ENCODE data around the gene DNAJC3. TPM values are rescaled to one million over a fixed set of nuclear protein-coding genes. Genes with fewer than 3 reads are reported as not detected.

DNAJC3 gene
- total and polyA plus RNA-seq, 4 donors = 32.0 to 121 (median 37.1) TPM

GRCh38 chr13:95763601-95764000 lies 86.7 kb downstream of the DNAJC3 start (continued):
- no peak for TF ChIP-seq ZBTB33 (IDR thresholded peaks at IDR 0.05)
- TF ChIP-seq RAD21 (IDR thresholded peaks at IDR 0.05) = no peak
- no peak for TF ChIP-seq YY1 (IDR thresholded peaks at IDR 0.05)
- TF ChIP-seq SP1 (IDR thresholded peaks at IDR 0.05) = no peak
- no peak for TF ChIP-seq JUND (IDR thresholded peaks at IDR 0.05)

- H3K9ac ChIP-seq (ENCODE audit: low read depth in 1 of 2, low read length in 2 of 2) = no peak overlapping the region
- H3K4me3 ChIP-seq (ENCODE audit: low read depth in 1 of 3, low read length in 3 of 3) = no peak overlapping the region
- no peaks in the 10 kb centered on the region for H3K27me3 ChIP-seq (ENCODE audit: control insufficient read depth in 4 of 4, insufficient read depth in 4 of 4, low read length in 3 of 4)
- H3K4me1 ChIP-seq (ENCODE audit: control insufficient read depth in 4 of 4, insufficient read depth in 4 of 4, low read length in 3 of 4) = no peaks in the 10 kb centered on the region
- no peak for TF ChIP-seq FOXA1 (IDR thresholded peaks at IDR 0.05)
- TF ChIP-seq SP1 (IDR thresholded peaks at IDR 0.05) = no peak
- no peak for TF ChIP-seq ATF3 (IDR thresholded peaks at IDR 0.05)
- TF ChIP-seq JUND (IDR thresholded peaks at IDR 0.05) = no peak
- TF ChIP-seq NR2F2 (IDR thresholded peaks at IDR 0.05) = no peak
- TF ChIP-seq RAD21 (IDR thresholded peaks at IDR 0.05) = no peak
- WGBS = 97% methylated on average over 4 of the region's 4 CpGs
- peaks cover 3 to 15% (median 11%) of the 10 kb centered on the region in 4 donors for H3K36me3 ChIP-seq (ENCODE audit: control insufficient read depth in 4 of 4, insufficient read depth in 3 of 4, low read depth in 1 of 4, low read length in 3 of 4)
- H3K9me3 ChIP-seq (ENCODE audit: control insufficient read depth in 4 of 4, low read length in 3 of 4) = no peaks in the 10 kb centered on the region
- no peak overlapping the region for H3K27ac ChIP-seq (ENCODE audit: low read depth in 1 of 2, low read length in 2 of 2)
- no peak for DNase-seq (ENCODE audit: low spot score)
Observed at GRCh38 chr13:95771905-95772304, 95.0 kb downstream of the DNAJC3 start.

GRCh38 chr13:95779522-95779921 lies 102.6 kb downstream of the DNAJC3 start:
- Histone ChIP-seq H3K4me3 (ENCODE audit: low read depth in 1 of 3, low read length in 3 of 3) (no peak overlapping the region), H3K4me1 (ENCODE audit: control insufficient read depth in 4 of 4, insufficient read depth in 4 of 4, low read length in 3 of 4) (no peaks in the 10 kb centered on the region), H3K9me3 (ENCODE audit: control insufficient read depth in 4 of 4, low read length in 3 of 4) (no peaks in the 10 kb centered on the region), H3K27me3 (ENCODE audit: control insufficient read depth in 4 of 4, insufficient read depth in 4 of 4, low read length in 3 of 4) (no peaks in the 10 kb centered on the region), H3K36me3 (ENCODE audit: control insufficient read depth in 4 of 4, insufficient read depth in 3 of 4, low read depth in 1 of 4, low read length in 3 of 4) (peaks cover 4 to 15% (median 9%) of the 10 kb centered on the region in 4 donors), H3K9ac (ENCODE audit: low read depth in 1 of 2, low read length in 2 of 2) (no peak overlapping the region), H3K27ac (ENCODE audit: low read depth in 1 of 2, low read length in 2 of 2) (no peak overlapping the region)
- WGBS = 88% methylated on average over 1 of the region's 1 CpG
- no peak for DNase-seq (ENCODE audit: low spot score)
- TF ChIP-seq HNF4A (conservative IDR thresholded peaks at IDR 0.05) (no peak), NR2F2 (IDR thresholded peaks at IDR 0.05) (no peak), HNF4G (IDR thresholded peaks at IDR 0.05) (no peak), FOXA1 (IDR thresholded peaks at IDR 0.05) (no peak), JUND (IDR thresholded peaks at IDR 0.05) (no peak), SP1 (IDR thresholded peaks at IDR 0.05) (no peak), REST (IDR thresholded peaks at IDR 0.05) (no peak), ZBTB33 (IDR thresholded peaks at IDR 0.05) (no peak), ATF3 (IDR thresholded peaks at IDR 0.05) (no peak), MAX (IDR thresholded peaks at IDR 0.05) (no peak), FOXA2 (IDR thresholded peaks at IDR 0.05) (no peak), TAF1 (conservative IDR thresholded peaks at IDR 0.05) (no peak), CTCF (IDR thresholded peaks at IDR 0.05; ENCODE audit: low read depth, low read length, missing input control) (no peak), GABPA (IDR thresholded peaks at IDR 0.05 in 1 of 2, conservative IDR thresholded peaks at IDR 0.05 in 1 of 2) (no peak), RAD21 (IDR thresholded peaks at IDR 0.05) (no peak)

Data from liver (tissue), 9 donors.